ENCODE data around the gene FALEC. TPM values are rescaled to one million over a fixed set of nuclear protein-coding genes. Genes with fewer than 3 reads are reported as not detected.
"Not testable (repeated sequence)": the region's sequence is repeated elsewhere in the genome, so short reads cannot be mapped to it uniquely, and the experiment has no call there.

FALEC gene
- total and polyA plus RNA-seq, 8 donors, result 0.93 TPM; not detected in 7

DNA sequence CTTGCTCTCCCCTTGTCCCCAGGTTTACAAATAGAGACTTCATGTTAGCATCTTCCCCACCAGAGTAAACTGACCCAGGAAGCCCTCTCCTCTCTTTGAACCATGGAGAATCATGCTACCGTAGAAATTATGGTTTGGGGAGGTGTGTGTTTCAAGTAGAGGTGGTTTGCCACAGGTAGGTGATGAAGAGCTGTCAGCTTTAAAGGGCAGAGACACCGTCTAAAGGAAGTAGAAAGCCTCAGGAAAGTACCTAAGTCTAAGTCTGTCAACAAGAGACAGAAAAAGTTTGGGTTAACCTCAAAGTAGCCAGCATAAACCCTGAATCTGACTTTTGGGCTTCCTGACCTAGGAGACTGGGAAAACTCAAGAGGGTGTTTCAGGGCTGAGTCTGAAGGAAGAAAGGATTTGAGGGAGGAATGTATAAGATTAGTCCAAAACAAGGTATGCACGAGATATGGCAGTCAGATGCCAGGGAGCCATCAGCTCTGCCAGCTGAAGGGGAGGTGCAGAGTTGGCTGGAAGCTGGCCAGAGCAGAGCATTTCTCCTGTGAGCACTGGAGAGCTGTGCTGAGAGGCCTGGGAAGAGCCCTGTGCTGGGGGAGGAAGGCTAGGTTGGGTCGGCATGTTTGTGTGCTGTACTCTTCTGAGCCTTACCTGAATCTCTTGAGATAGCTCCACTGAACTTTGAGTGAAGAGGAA is 47.9 kb downstream of the FALEC start:
- H3K9me3 ChIP-seq, result no peaks in the 10 kb centered on the region

DNA sequence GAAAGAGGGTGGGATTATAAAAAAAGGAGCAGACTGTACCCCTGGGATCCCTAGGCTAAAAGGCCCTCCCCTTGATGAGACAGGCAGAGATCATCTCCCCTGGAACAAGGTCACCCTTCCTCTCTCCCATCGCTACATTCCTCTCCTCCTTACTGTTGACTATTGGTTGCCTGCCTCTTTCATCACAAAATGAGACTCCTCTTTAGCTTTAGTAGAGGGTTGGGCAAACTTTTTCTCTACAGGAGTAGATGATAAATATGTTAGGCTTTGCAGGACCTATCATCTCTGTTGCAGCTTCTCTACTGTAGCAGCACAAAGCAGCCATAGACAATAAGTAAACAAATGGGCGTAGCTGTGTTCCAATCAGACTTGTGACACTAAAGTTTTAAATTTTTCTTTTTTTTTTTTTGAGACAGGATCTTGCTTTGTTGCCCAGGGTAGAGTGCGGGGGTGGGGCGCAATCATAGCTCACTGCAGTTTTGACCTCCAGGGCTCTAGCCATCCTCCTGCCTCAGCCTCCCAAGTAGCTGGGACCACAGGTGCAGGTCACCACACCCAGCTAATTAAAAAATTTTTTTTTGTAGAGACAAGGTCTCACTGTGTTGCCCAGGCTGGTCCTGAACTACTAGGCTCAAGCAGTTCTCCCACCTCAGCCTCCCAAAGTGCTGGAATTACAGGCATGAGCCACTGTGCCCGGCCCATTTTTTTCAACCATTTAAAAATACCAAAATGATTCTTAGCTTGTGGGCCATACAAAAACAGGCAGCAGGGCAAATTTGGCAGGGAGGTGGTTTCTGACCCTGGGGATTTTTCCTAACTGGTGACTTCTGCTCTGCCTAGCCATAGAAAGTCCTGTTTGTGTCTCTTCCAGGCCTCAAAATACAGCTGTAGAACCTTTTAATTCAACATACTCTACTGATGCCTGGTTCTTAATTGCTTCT is 48.8 kb downstream of the FALEC start:
- Histone ChIP-seq H3K9me3 (no peaks in the 10 kb centered on the region), H3K4me3 (peak overlapping the region in 3 of 4 donors; percentile 2 to 45 (median 2)), H3K27ac (peak overlapping the region; percentile 92 to 100 (median 100)), H3K4me1 (peaks cover 88 to 93% (median 90%) of the 10 kb centered on the region in 4 donors), H3K27me3 (no peaks in the 10 kb centered on the region), H3K36me3 (no peaks in the 10 kb centered on the region)
- WGBS, 5 donors, result 51 to 66% (median 61%) methylated on average over 5 of the region's 5 CpGs
- TF ChIP-seq POLR2AphosphoS5 (IDR thresholded peaks at IDR 0.05), result no peak
- TF ChIP-seq POLR2A (IDR thresholded peaks at IDR 0.05), result no peak
- TF ChIP-seq EP300 (IDR thresholded peaks at IDR 0.05), result no peak
- TF ChIP-seq, protein P1, sequence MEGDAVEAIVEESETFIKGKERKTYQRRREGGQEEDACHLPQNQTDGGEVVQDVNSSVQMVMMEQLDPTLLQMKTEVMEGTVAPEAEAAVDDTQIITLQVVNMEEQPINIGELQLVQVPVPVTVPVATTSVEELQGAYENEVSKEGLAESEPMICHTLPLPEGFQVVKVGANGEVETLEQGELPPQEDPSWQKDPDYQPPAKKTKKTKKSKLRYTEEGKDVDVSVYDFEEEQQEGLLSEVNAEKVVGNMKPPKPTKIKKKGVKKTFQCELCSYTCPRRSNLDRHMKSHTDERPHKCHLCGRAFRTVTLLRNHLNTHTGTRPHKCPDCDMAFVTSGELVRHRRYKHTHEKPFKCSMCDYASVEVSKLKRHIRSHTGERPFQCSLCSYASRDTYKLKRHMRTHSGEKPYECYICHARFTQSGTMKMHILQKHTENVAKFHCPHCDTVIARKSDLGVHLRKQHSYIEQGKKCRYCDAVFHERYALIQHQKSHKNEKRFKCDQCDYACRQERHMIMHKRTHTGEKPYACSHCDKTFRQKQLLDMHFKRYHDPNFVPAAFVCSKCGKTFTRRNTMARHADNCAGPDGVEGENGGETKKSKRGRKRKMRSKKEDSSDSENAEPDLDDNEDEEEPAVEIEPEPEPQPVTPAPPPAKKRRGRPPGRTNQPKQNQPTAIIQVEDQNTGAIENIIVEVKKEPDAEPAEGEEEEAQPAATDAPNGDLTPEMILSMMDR (IDR thresholded peaks at IDR 0.05), result no peak
- DNase-seq, result peak in 1 of 2 donors; percentile 35
- intact Hi-C loops (cut with DNase I; ENCODE audit: low total_unique reads), result no loop called here

More for the DNA sequence above, 47.9 kb downstream of the FALEC start:
- intact Hi-C loops (cut with DNase I; ENCODE audit: low total_unique reads), result no loop called here
- Histone ChIP-seq H3K27ac (peak overlapping the region; percentile 92 to 100 (median 100)), H3K4me1 (peaks cover 86 to 93% (median 89%) of the 10 kb centered on the region in 4 donors), H3K36me3 (peaks cover 0 to 5% (median 2%) of the 10 kb centered on the region in 4 donors), H3K4me3 (peak overlapping the region in 3 of 4 donors; percentile 2 to 45 (median 34)), H3K27me3 (no peaks in the 10 kb centered on the region)
- DNase-seq, result peak; percentile 76 to 90
- TF ChIP-seq POLR2A (IDR thresholded peaks at IDR 0.05) (no peak), POLR2AphosphoS5 (IDR thresholded peaks at IDR 0.05) (peak in 2 of 3 donors; percentile 2 to 47)
- WGBS, 5 donors, result 8 to 23% (median 18%) methylated on average over 4 of the region's 4 CpGs

DNA sequence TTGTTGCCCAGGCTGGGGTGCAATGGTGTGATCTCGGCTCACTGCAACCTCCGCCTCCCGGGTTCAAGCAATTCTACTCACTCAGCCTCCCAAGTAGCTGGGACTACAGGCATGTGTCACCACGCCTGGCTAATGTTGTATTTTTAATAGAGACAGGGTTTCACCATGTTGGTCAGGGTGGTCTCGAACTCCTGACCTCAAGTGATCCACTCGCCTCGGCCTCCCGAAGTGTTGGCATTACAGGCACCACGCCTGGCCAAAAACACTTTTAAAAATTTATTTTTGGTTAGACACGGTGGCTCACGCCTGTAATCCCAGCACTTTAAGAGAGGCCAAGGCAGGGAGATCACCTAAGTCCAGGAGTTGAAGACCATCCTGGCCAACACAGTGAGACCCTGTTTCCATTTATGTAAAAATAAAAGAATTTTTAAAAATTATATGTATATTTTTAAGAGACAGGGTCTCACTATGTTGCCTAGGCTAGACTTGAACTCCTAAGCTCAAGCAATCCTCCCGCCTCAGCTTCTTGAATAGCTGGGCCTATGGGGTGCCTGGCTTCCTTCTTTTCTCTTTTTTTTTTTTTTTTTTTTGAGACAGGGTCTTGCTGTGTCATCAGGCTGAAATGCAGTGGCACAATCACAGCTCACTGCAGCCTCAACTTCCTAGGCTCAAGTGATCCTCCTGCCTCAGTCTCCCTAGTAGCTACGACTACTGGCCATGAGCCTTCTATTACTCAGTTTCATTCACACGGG is 49.9 kb downstream of the FALEC start:
- WGBS, 5 donors, result 82 to 88% (median 84%) methylated on average over 14 of the region's 14 CpGs
- H3K4me3 ChIP-seq; H3K27me3 ChIP-seq; DNase-seq; intact Hi-C loops (cut with DNase I; ENCODE audit: low total_unique reads); H3K9me3 ChIP-seq: not testable (repeated sequence)
- H3K36me3 ChIP-seq, result peaks cover 0 to 11% (median 4%) of the 10 kb centered on the region in 4 donors
- peaks cover 87 to 93% (median 90%) of the 10 kb centered on the region in 4 donors for H3K4me1 ChIP-seq
- peak overlapping the region; percentile 32 to 100 (median 100) for H3K27ac ChIP-seq

DNA sequence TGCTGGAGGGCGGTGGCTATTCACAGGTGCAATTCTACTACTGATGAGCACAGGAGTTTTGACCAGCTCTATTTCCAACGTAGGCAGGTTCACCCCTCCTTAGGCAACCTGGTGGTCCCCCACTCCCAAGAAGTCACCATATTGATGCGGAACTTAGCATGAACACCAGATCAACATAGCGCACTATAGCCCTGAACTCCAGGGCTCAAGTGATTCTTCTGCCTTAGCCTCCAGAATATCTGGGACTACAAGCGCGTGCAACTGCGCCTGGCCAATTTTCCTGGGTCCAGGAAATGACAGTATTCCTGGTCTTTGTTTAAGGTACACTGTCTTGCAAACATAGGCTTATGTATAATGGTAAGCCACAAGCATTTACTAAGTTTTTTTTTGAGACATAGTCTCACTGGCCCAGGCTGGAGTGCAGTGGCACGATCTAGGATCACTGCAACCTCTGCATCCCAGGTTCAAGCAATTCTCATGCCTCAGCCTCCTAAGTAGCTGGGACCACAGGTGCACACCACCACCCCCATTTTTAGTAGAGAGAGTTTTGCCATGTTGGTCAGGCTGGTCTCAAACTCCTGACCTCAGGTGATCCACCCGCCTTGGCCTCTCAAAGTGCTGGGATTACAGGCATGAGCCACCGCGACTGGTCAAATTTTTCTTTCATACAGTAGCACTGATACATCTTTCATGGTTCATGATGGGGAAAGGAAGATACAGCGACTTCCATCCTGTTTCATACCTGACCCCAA is 51.2 kb downstream of the FALEC start:
- TF ChIP-seq EP300 (IDR thresholded peaks at IDR 0.05) (no peak), POLR2A (IDR thresholded peaks at IDR 0.05) (no peak), POLR2AphosphoS5 (IDR thresholded peaks at IDR 0.05) (no peak)
- TF ChIP-seq, protein P1 (IDR thresholded peaks at IDR 0.05), result no peak
- no peaks in the 10 kb centered on the region for H3K9me3 ChIP-seq
- H3K27ac ChIP-seq, result peak overlapping the region; percentile 96 to 100 (median 100)
- H3K4me3 ChIP-seq, result peak overlapping the region in 3 of 4 donors; percentile 36 to 41 (median 38)
- H3K36me3 ChIP-seq, result peaks cover 6 to 23% (median 13%) of the 10 kb centered on the region in 4 donors
- peaks cover 93 to 99% (median 96%) of the 10 kb centered on the region in 4 donors for H3K4me1 ChIP-seq
- DNase-seq, result no peak
- intact Hi-C loops (cut with DNase I; ENCODE audit: low total_unique reads), result no loop called here
- no peaks in the 10 kb centered on the region for H3K27me3 ChIP-seq
- WGBS, 5 donors, result 73 to 81% (median 76%) methylated on average over 11 to 12 of the region's 12 CpGs

Measured in stomach (tissue), 9 donors.